ENCODE data around the gene CD3D.

- no peak for TF ChIP-seq CTCF (conservative IDR thresholded peaks at IDR 0.05; ENCODE audit: low read length)
- TF ChIP-seq EZH2phosphoT487 (IDR thresholded peaks at IDR 0.05; ENCODE audit: borderline replicate concordance, low read depth, low read length), result no peak
Measured at GRCh38 chr11:118349475-118349874, 7.0 kb upstream of the CD3D start.
